Coronary artery (tissue), 2 donors: ENCODE measurements around the gene SLCO3A1.

ENCODE experiments used
- DNase-seq: peaks from one replicate; pipeline ENCODE4 v3.0.0-alpha.2; 2017; ENCODE audit warnings: low spot score
- H3K27ac ChIP-seq, 2 donors: fragments of 200-600 bp; sonication (generic); one replicate each; pipeline ENCODE4 v1.5.1; 2016 to 2019
- H3K4me3 ChIP-seq: fragments of 200-600 bp; sonication (generic); 2 replicates; pipeline ENCODE4 v1.5.1; 2016; ENCODE audit warnings: mild to moderate bottlenecking, moderate library complexity
- TF ChIP-seq, protein P1 (sequence below): fragments of 200-600 bp; sonication (generic); IDR thresholded peaks from one replicate; pipeline ENCODE4 v1.5.1; 2019; ENCODE audit warnings: antibody characterized with exemption

Gene SLCO3A1

DNA sequence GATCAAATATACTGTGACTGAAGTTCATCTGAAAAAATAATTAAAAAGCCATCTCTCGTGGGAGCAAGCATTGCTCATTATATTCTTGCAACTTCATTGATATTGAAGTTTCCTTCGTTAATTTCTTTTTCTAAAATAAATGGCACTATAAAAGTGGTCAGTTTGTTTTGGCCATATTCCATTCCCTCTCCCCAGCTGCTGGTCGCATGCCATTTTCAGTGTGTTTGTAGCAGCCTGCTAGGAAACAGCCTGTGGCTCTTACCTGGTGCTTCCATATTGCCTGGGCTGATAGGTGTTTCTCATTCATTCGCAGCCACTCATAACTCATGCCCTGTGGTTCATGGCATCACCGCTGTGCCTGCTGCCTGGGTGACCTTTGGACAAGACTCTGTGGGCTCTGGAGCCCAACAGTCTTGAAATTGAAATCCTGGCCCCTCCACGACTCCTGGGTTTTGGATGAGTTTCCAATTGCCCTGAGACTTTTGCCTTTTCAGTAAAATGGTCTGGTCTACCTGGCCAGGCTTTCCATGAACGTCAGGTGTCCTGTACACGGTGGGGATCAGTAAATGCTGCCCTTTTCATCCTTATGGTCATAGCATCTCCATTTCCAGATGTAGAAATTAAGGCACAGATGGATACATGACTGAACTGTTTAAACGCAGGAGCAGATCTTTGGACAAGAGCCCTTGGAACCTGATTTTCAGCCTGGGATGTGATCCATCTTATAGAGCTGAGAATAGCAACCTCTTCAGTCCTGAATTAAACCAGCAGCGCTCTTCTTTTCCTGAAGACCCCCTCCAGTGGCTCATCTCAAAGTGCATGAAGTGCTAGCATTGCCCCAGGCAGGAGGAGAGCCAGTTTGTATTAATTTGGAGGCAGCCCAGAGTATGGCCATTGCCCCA is 69.4 kb downstream of the SLCO3A1 start:
- TF ChIP-seq, protein P1, sequence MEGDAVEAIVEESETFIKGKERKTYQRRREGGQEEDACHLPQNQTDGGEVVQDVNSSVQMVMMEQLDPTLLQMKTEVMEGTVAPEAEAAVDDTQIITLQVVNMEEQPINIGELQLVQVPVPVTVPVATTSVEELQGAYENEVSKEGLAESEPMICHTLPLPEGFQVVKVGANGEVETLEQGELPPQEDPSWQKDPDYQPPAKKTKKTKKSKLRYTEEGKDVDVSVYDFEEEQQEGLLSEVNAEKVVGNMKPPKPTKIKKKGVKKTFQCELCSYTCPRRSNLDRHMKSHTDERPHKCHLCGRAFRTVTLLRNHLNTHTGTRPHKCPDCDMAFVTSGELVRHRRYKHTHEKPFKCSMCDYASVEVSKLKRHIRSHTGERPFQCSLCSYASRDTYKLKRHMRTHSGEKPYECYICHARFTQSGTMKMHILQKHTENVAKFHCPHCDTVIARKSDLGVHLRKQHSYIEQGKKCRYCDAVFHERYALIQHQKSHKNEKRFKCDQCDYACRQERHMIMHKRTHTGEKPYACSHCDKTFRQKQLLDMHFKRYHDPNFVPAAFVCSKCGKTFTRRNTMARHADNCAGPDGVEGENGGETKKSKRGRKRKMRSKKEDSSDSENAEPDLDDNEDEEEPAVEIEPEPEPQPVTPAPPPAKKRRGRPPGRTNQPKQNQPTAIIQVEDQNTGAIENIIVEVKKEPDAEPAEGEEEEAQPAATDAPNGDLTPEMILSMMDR, result no peak
- peak overlapping the region; percentile 27 to 52 for H3K27ac ChIP-seq
- DNase-seq, result no peak
- H3K4me3 ChIP-seq, result no peak overlapping the region

- Histone ChIP-seq H3K27ac (no peak overlapping the region), H3K4me3 (no peak overlapping the region)
- DNase-seq, result no peak
- TF ChIP-seq, protein P1, result no peak
These were observed 70.7 kb downstream of the SLCO3A1 start for GRCh38 chr15:91924183-91924582.

DNA sequence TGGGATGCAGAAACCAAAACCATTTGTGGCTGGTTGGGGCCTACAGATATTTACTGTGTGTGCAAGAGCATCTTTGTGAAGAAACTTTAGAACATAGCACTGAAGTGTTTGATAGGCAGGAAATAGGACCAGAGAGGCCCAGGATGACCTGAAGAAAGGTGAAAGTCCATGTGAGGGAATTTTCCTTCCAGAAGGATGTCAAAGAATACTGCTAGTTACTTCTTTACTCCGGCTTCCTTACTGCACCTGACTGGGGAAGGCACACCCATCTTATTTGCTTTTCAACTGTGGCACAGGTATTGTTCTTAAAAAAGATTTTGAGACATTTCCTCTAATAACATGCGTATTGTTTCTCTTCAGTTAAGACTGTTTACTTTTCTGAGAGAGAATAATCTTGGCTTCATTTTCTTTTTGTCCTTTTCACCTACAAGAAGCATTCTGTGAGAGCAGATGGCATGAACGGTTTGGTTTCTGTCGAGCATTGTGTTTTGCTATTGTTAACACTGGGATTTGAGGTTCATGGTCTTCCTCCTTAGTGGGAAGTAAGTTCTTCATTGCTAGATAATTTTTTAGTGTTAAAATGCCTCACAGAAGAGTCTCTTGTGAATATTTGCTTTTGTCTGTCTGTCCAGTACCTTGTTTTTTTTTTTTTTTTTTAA is 71.5 kb downstream of the SLCO3A1 start:
- Histone ChIP-seq H3K27ac (no peak overlapping the region), H3K4me3 (no peak overlapping the region)
- DNase-seq, result no peak
- TF ChIP-seq, protein P1, result no peak

GRCh38 chr15:91925794-91926193 is 72.3 kb downstream of the SLCO3A1 start:
- Histone ChIP-seq H3K27ac (peak overlapping the region in 1 of 2 donors; percentile 87), H3K4me3 (peak overlapping the region; percentile 39)
- TF ChIP-seq, protein P1, result no peak
- DNase-seq, result no peak

DNA sequence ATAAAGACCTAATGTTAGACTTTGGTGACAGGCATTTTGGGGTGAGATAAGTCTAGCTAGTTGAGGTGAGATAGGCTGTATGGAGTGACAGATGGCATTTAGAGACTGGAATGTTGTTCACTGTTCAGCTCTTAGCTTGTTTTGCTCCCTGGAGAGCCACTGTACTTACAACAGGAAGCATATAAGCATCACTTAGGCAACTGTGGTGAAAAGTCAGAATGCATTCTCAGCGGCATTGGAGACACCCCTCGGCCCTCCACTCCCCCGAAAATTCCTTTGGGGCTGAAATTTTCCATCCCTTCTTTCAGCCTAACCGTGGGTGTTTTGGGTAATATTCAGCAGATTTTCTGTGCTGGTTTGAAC is 73.4 kb downstream of the SLCO3A1 start:
- no peak for DNase-seq
- peak overlapping the region; percentile 39 for H3K4me3 ChIP-seq
- peak overlapping the region; percentile 43 to 87 for H3K27ac ChIP-seq
- TF ChIP-seq, protein P1, result no peak

GRCh38 chr15:91927585-91927984 is 74.1 kb downstream of the SLCO3A1 start:
- Histone ChIP-seq H3K4me3 (no peak overlapping the region), H3K27ac (peak overlapping the region in 1 of 2 donors; percentile 87)
- no peak for DNase-seq
- TF ChIP-seq, protein P1, result no peak
